RWPE1 (cell line): ENCODE data around the gene GPR183.

Experiments used
- CTCF ChIA-PET: fragments of 350-600 bp; sonication (Branson Sonifier 250); formaldehyde crosslinking; extraction: SDS; loops from one replicate; lab custom pipeline; 2021; lab: Yijun Ruan, JAX
- POLR2A ChIA-PET: fragments of 400-600 bp; formaldehyde crosslinking; extraction: SDS; loops from one replicate; lab custom pipeline; 2020; ENCODE audit warnings: antibody characterized with exemption; ENCODE audit not compliant: low non-redundant PET; lab: Yijun Ruan, JAX
- DNase-seq: peaks from one replicate; pipeline ENCODE4 v3.0.0; 2012; ENCODE audit warnings: low spot score
- H3K27ac ChIP-seq: fragments of 450-650 bp; 2 replicates; pipeline ENCODE4 v1.5.1; 2017
- TF ChIP-seq, protein P1 (sequence below): fragments of 450-650 bp; conservative IDR thresholded peaks from 2 replicates; pipeline ENCODE4 v1.5.1; 2017; ENCODE audit warnings: low read depth, mild to moderate bottlenecking

GPR183 gene

GRCh38 chr13:99278843-99279242 lies 28.4 kb downstream of the GPR183 start:
- DNase-seq = no peak
- CTCF ChIA-PET = no interaction called here
- TF ChIP-seq, protein P1, sequence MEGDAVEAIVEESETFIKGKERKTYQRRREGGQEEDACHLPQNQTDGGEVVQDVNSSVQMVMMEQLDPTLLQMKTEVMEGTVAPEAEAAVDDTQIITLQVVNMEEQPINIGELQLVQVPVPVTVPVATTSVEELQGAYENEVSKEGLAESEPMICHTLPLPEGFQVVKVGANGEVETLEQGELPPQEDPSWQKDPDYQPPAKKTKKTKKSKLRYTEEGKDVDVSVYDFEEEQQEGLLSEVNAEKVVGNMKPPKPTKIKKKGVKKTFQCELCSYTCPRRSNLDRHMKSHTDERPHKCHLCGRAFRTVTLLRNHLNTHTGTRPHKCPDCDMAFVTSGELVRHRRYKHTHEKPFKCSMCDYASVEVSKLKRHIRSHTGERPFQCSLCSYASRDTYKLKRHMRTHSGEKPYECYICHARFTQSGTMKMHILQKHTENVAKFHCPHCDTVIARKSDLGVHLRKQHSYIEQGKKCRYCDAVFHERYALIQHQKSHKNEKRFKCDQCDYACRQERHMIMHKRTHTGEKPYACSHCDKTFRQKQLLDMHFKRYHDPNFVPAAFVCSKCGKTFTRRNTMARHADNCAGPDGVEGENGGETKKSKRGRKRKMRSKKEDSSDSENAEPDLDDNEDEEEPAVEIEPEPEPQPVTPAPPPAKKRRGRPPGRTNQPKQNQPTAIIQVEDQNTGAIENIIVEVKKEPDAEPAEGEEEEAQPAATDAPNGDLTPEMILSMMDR = no peak
- H3K27ac ChIP-seq = no peak overlapping the region
- POLR2A ChIA-PET = no interaction called here

GRCh38 chr13:99278200-99278599 lies 29.0 kb downstream of the GPR183 start:
- ChIA-PET CTCF (interaction anchor here (0.8 kb wide), 1 partner anchor 9 kb away, joined by 4 read pairs; no protein-coding TSS in a partner anchor), POLR2A (no interaction called here)
- no peak for DNase-seq
- TF ChIP-seq, protein P1 = no peak
- no peak overlapping the region for H3K27ac ChIP-seq

- CTCF ChIA-PET = interaction anchor here (0.8 kb wide), 1 partner anchor 8 kb away, joined by 4 read pairs; no protein-coding TSS in a partner anchor
- DNase-seq = no peak
- POLR2A ChIA-PET = no interaction called here
- H3K27ac ChIP-seq = peak overlapping the region; percentile 53; the same call in 1 of the 2 replicates
- TF ChIP-seq, protein P1 = no peak
Observed at GRCh38 chr13:99277629-99278028, 29.6 kb downstream of the GPR183 start.

DNA sequence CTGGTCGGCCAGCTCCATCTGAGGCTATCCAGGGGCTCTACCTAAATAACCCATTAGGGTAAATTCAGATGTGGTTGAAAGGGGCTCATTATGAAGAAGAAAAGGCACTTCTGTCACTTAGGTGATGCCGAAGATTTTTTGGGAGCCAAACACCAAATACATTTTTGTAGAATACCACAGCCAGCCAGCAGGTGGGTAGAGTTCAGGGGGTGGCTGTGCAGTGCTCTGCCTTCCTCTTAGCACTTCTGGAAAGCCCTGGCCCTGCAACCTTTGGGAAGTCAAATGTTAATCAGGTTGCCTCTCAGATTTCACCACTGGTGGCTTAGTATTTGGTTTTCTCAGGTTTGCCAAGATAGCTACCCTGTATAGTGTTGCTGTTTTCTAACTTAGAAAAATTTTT lies 30.5 kb downstream of the GPR183 start:
- ChIA-PET POLR2A (no interaction called here), CTCF (interaction anchor here (0.6 kb wide), 1 partner anchor 212 kb away, joined by 3 read pairs; no protein-coding TSS in a partner anchor)
- no peak overlapping the region for H3K27ac ChIP-seq
- TF ChIP-seq, protein P1 = no peak
- DNase-seq = no peak

DNA sequence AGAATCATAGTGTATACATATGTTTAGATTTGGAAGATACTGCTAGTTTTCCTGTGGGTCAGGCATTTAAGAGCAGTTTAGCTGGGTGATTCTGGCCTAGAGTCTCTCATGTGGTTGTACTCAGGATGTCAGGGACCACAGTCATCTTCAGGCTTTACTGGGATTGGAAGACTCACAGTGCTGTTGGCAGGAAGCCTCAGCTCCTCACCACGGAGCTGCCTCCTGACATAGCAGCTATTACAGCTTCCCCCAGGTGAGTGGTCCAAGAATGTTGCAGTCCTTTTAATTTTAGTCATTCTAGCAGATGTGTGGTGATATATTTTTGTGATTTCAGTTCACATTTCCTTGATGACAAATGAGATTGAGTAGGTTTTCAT lies 32.1 kb downstream of the GPR183 start:
- CTCF ChIA-PET = interaction anchor here (1.1 kb wide), 1 partner anchor 13 kb away, joined by 3 read pairs; no protein-coding TSS in a partner anchor
- TF ChIP-seq, protein P1 = no peak
- POLR2A ChIA-PET = interaction anchor here (0.6 kb wide), 1 partner anchor 9 kb away, joined by 3 read pairs; no protein-coding TSS in a partner anchor
- H3K27ac ChIP-seq = no peak overlapping the region
- DNase-seq = no peak

DNA sequence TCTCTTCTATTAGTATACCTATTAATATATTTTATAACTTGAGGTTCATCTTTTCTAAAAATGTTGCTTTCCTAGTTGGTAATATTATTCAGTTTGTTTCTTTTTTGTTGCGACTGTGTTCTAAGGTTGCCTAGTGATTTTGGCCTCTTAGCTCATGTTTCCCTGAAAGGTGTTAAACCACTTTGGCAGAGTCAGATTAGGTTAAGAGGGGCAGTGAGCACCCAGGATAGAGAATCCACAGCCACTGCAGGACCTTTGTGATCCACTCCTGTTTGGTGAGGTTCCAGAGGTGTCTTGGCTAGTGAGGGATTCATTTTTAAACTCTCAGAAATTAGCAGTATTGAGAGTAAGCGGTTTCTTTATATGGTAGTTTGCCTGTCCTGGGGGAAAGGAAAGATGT lies 34.1 kb downstream of the GPR183 start:
- TF ChIP-seq, protein P1 = no peak
- ChIA-PET CTCF (interaction anchor here (0.6 kb wide), 1 partner anchor 97 kb away, joined by 3 read pairs; no protein-coding TSS in a partner anchor), POLR2A (interaction anchor here (0.8 kb wide), 1 partner anchor 73 kb away, joined by 3 read pairs; the partner anchor contains the start of gene UBAC2)
- no peak overlapping the region for H3K27ac ChIP-seq
- DNase-seq = no peak
